Hematopoietic multipotent progenitor cell treated with erythropoietin and hydrocortisone succinate and interleukin-3 and kit ligand, for 17 days (in vitro differentiated cells): Measurements from ENCODE around the gene LRRC34.

ENCODE experiments used
- DNase-seq: peaks from one replicate; pipeline ENCODE4 v3.0.0-alpha.2; 2015; ENCODE audit warnings: low spot score

Gene LRRC34

GRCh38 chr3:169812332-169813235, at the start of gene LRRC34, which contains the start of gene LRRIQ4:
Gene LRRC34, minus strand, starts transcription at chr3:169812904. Its CDS starts 356 bp downstream, at chr3:169812548.
Gene LRRIQ4, plus strand, starts transcription at chr3:169812870. Its CDS starts 9,052 bp downstream, at chr3:169821922.
- DNase-seq: peak; percentile 65

DNA sequence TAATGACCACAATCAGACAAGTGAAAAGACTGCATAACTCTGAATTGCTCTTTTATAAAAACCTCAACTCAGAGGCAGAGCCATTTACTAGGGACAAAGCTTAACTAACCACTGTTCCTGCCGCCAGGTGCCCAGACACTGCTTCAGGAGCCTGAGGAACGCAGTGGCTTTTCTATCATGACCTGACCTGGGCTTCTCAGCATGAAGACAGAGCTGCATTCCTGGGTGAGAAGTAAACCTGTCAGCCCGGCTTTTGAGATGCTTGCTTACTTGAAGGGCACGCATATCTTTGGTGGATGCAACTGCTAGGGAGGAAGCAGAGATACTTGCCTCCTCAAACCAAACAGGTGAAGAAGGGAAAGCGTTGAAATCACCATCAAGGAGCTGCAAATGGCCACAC, 49.2 kb upstream of the LRRC34 start:
- no peak for DNase-seq

GRCh38 chr3:169857811-169858210, 45.1 kb upstream of the LRRC34 start:
- DNase-seq: no peak

GRCh38 chr3:169855514-169855913, 42.8 kb upstream of the LRRC34 start:
- no peak for DNase-seq

DNA sequence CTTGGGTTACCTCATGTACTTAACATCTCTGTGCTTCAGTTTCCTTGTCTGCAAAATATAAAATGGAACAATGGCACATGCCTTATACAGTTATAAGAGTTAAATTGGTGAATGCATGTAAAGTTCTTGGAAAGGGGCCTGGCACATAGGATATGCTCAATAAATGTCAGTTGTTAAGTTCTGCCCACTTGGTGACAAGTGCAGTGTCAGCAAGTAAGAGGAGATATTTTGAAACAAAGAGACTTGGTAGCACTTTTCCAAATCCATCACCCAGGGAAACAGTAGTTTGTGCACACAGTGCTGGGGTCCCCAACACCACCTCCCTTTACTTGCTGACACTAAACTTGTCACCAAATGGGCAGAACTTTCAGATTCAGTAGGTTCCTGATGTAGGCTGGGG, 37.9 kb upstream of the LRRC34 start:
- DNase-seq: no peak

- no peak for DNase-seq
Measured at GRCh38 chr3:169848741-169849140, 36.0 kb upstream of the LRRC34 start.

GRCh38 chr3:169847896-169848295, 35.2 kb upstream of the LRRC34 start:
- DNase-seq: no peak

- DNase-seq: no peak
Measured at GRCh38 chr3:169846458-169847193, 33.9 kb upstream of the LRRC34 start.

DNA sequence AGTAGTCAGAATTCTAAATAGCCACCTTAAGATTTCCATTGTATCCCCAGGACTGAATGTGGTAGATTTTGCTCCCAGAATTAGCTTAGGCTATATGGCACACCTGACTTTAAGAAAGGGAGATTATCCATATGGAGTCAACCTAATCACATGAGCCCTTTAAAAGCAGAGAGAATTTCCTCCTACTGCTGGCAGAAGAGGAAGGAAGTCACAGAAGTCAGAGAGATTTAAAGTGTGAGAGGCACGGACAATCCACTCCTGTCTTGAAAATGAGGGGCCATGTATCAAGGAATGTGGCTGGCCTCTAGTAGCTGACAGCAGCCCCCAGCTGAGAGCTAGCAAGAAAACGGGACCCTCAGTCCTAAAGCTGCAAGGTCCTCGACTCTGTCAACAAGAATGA, 30.3 kb upstream of the LRRC34 start:
- DNase-seq: no peak

DNA sequence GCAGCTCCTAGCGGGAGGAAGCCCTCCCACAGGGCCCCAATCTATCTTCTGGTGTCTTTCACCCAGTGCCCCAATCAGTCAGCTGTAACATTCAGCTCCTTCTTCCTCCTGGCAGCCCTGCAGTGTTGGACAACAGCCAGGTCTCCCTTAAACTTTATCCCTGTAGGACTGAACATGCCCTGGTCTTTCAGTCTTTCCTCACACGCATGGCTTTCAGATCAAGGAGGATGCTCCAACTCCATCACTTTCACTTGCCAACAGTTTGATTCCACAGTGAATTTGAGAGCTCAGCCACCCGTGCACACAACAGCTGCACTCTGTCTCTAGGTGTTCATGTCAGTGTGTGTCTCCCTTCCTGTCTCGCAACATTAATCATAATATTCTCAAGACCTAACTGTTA, 28.5 kb upstream of the LRRC34 start:
- DNase-seq: no peak

- no peak for DNase-seq
Measured at GRCh38 chr3:169838511-169839030, 25.9 kb upstream of the LRRC34 start.

- DNase-seq: no peak
Measured at GRCh38 chr3:169836942-169837275, 24.2 kb upstream of the LRRC34 start.

DNA sequence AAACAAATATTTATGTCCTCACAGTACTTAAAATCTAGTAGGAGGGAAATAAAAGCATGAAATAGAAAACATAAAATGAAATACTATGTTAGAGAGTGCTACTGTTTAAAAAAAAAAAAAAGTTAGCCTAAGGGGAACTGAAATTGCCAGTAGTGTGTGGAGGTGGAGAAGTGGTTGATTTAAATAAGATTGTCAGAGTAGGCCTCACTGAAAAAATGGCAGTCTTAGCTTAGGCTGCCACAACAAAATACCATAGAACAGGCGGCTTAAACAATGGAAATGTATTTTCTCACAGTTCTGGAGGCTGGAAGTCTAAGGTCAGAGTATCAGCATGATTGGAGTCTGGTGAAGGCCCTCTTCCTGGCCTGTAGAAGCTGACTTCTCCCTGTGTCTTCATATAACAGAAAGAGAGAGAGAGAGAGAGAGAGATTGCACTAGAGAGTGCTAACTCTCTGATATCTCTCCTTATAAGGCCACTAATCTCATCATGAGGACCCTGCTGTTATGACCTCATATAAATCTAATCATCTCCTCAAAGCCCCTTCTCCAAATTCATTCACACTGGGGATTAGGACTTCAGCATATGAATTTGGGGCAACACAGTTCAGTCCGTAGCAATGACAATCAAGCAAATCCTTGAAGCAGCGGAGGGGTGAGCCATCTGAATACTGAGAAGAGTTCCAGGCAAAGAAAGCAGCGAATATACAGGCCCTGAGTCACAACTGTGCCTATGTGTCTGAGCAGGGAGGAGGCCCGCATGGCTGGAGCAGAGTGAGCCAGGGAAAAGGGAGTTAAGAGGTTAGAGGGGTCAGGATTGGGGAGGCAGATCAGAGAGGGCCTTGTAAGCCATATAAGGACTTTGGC, 23.6 kb upstream of the LRRC34 start:
- no peak for DNase-seq

GRCh38 chr3:169835533-169835932, 22.8 kb upstream of the LRRC34 start:
- DNase-seq: no peak

DNA sequence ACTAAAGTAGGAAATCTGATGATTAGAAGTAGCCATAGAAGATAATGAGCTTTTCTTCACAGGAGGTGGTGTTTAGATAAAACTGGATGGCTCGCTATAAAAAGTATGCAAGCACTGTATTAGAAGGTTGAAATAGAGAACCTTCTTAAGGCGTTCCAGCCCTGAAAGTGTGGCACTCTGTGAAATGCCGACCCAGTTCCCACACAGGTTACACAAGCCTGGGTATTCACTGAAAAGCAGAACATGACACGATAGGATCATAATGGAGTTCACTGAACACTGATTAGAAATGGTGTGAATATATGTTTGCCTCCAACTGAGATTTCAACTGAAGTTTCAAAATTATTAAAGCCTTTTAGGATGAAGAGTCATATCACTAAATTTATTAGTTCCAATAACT, 15.0 kb upstream of the LRRC34 start:
- no peak for DNase-seq

GRCh38 chr3:169825316-169825715, 12.6 kb upstream of the LRRC34 start:
- no peak for DNase-seq

DNA sequence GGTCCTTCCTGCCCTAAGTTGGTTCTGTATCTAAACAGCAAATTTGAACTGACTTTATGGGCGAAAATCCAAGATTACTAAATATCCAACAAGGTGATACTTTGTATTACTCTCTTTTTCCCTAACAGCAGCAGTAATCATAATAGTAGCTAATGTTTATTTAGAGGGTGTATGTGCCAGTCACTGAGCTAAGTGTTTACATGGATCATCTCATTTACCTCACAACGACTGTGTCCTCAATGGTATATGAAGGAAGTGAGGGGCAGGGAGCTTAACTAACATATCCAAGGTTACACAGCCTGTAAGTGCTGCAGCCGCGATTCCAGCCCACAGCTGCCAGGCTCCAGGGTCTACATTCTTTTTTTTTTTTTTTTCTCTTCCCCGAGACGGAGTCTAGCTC, 10.3 kb upstream of the LRRC34 start:
- DNase-seq: no peak

DNA sequence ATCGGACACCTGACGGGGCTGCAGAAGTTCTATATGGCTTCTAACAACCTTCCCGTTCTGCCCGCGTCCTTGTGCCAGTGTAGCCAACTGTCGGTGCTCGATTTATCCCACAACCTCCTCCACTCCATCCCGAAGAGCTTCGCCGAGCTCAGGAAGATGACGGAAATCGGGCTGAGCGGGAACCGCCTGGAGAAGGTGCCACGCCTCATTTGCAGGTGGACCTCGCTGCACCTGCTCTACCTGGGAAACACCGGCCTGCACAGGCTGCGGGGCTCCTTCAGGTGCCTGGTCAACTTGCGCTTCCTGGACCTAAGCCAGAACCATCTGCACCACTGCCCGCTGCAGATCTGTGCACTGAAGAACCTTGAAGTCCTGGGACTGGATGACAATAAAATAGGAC, 9.8 kb upstream of the LRRC34 start:
- DNase-seq: no peak

- no peak for DNase-seq
Measured at GRCh38 chr3:169822091-169822490, 9.4 kb upstream of the LRRC34 start.

DNA sequence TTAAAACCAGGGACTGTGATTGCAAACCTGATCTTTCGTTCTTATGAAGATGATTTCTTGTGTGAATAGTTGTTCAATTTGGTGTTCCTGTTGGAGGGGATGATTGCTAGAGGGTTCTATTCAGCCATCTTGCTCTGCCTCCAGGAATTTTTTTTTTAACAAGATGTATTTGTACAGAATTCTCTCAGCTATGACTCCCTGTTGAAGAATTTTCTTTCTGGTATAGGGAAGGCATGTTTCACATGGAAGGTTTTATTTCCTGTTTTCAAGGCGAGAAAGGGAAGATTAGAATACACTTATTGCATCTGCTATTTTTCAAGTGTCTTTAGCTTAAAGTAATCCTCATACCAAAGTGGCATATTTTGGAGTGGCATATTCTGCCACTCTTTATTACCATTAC, 5.6 kb upstream of the LRRC34 start:
- no peak for DNase-seq

DNA sequence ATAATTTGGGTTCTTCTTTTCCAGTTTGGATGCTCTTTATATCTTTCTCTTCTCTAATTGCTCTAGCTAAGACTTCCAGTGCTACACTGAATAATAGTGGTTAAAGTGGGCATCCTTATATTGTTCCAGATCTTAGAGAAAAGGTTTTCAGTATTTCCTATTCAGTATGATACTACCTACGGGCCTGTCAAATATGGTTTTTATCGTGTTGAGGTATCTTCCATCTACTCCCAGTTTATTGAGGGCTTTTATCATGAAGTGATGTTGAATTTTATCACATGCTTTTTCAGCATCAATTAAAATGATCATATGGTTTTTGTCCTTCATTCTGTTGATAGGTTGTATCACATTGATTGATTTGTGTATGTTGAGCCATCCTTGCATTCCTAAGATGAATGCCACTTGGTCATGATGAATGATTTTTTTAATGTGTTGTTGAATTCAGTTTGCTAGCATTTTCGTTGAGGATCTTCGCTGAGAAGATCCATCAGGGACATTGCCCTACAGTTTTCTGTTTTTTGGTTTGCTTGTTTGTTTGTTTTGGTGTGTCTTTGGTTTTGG, 3.0 kb upstream of the LRRC34 start:
- DNase-seq: no peak
